ENCODE measurements around the gene RTL10.

- TF ChIP-seq CTCF (optimal IDR thresholded peaks at IDR 0.05 in 1 of 3, IDR thresholded peaks at IDR 0.05 in 1 of 3, conservative IDR thresholded peaks at IDR 0.05 in 1 of 3; ENCODE audit: extremely low read depth in 1 of 3, insufficient read depth in 2 of 3, low read length in 3 of 3) (no peak), EZH2 (IDR thresholded peaks at IDR 0.05; ENCODE audit: low read length) (no peak)
Observed at GRCh38 chr22:19847345-19847632, 7.4 kb downstream of the RTL10 start.
